ENCODE data around the gene MMP7. TPM values are rescaled to one million over a fixed set of nuclear protein-coding genes. Genes with fewer than 3 reads are reported as not detected.

The MMP7 gene
- total and polyA plus RNA-seq, 2 donors (not counting 1 experiment from before 2014, with no cell fraction given), result not detected

DNA sequence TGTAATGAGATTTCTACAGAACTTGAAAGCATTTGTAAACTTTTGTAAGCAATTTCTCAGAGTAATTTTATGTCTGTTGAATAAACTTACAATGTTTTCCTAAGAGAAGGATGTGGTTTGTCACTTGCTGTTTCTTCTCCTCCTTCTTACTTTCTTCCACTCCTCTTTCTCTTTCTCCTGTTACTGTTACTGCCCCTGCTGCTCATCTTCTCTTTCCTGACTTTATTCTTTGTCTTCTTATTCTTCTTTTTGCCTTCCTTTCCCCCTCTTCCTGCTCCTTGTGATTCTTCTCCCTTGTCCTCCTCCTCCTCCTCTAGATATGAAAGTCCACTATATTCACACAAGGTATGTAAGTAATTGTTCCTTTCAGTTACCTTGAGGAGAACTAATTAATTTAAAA is 31.1 kb upstream of the MMP7 start:
- Histone ChIP-seq H3K9me3 (ENCODE audit: control extremely low read depth in 1 of 3, control insufficient read depth in 2 of 3, insufficient read depth in 1 of 3, low read length in 2 of 3) (peaks cover 1 to 18% (median 15%) of the 10 kb centered on the region in 3 donors), H3K9ac (ENCODE audit: low read length) (peak overlapping the region; percentile 0), H3K36me3 (replicated peaks in 1 of 2; ENCODE audit: control extremely low read depth in 1 of 2, control insufficient read depth in 1 of 2, extremely low read depth in 1 of 2, insufficient read depth in 2 of 2, low read length in 1 of 2) (no peaks in the 10 kb centered on the region), H3K27me3 (replicated peaks in 1 of 4; ENCODE audit: control extremely low read depth in 1 of 4, control insufficient read depth in 3 of 4, insufficient read depth in 4 of 4, low read length in 3 of 4) (no peaks in the 10 kb centered on the region), H3K27ac (ENCODE audit: low read length in 2 of 2) (peak overlapping the region; percentile 87 to 96), H2AFZ (ENCODE audit: insufficient read depth, low read depth, low read length, poor library complexity, severe bottlenecking) (peak overlapping the region; percentile 61), H3K4me2 (replicated peaks; ENCODE audit: low read depth, low read length, poor library complexity, severe bottlenecking) (peak overlapping the region; percentile 81), H3K4me1 (ENCODE audit: control insufficient read depth in 2 of 2, insufficient read depth in 2 of 2, low read length in 2 of 2) (peaks cover 53 to 56% of the 10 kb centered on the region in 2 donors), H3K4me3 (ENCODE audit: control extremely low read depth in 1 of 5, extremely low read depth in 1 of 5, insufficient read depth in 1 of 5, low read depth in 2 of 5, low read length in 4 of 5) (peak overlapping the region in 1 of 5 experiments; percentile 13), H3K79me2 (ENCODE audit: control insufficient read depth, insufficient read depth, low read length) (no peaks in the 10 kb centered on the region), H4K20me1 (ENCODE audit: control insufficient read depth, insufficient read depth, low read length, poor library complexity, severe bottlenecking) (no peaks in the 10 kb centered on the region)
- Mint-ChIP-seq H3K4me1 (peaks cover 56% of the 10 kb centered on the region), H3K27me3 (no peaks in the 10 kb centered on the region), H3K27ac (peak overlapping the region; percentile 78), H3K9me3 (ENCODE audit: insufficient read depth) (no peaks in the 10 kb centered on the region), H3K4me3 (peak overlapping the region; percentile 70)
- ChIA-PET POLR2A (interaction anchor here (0.6 kb wide), 1 partner anchor 19 kb away, joined by 3 read pairs; no protein-coding TSS in a partner anchor), CTCF (no interaction called here)
- TF ChIP-seq EZH2 (IDR thresholded peaks at IDR 0.05; ENCODE audit: borderline replicate concordance, insufficient read depth, low read depth, low read length, poor library complexity, severe bottlenecking), result no peak
- TF ChIP-seq, protein P1, sequence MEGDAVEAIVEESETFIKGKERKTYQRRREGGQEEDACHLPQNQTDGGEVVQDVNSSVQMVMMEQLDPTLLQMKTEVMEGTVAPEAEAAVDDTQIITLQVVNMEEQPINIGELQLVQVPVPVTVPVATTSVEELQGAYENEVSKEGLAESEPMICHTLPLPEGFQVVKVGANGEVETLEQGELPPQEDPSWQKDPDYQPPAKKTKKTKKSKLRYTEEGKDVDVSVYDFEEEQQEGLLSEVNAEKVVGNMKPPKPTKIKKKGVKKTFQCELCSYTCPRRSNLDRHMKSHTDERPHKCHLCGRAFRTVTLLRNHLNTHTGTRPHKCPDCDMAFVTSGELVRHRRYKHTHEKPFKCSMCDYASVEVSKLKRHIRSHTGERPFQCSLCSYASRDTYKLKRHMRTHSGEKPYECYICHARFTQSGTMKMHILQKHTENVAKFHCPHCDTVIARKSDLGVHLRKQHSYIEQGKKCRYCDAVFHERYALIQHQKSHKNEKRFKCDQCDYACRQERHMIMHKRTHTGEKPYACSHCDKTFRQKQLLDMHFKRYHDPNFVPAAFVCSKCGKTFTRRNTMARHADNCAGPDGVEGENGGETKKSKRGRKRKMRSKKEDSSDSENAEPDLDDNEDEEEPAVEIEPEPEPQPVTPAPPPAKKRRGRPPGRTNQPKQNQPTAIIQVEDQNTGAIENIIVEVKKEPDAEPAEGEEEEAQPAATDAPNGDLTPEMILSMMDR (IDR thresholded peaks at IDR 0.05), result no peak
- no peak for DNase-seq
- intact Hi-C loops (cut with micrococcal nuclease), result no loop called here
- no peak for ATAC-seq (ENCODE audit: low read depth)

DNA sequence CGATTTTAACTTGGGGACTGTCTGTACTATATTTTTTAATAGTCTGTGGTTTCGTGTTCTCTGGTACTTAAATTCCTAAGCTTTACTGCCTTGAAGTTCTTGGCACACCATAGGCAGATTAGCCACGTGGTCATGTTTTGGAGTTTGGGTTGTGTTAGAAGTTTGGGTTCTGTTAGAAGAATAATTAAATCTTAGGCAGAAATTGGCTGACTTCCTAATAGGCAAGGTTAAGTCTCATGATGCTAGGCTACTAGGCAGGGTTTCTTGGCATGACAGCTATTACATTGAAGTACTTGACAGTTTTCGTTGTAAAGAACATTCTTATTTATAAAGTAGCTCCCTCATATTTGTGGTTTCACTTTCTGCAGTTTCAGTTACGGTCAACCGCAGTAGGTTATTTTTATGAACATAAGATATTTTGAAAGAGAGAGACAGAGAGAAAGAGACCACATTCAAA is 30.0 kb upstream of the MMP7 start:
- peaks cover 54% of the 10 kb centered on the region for H3K4me1 Mint-ChIP-seq
- H3K79me2 ChIP-seq (ENCODE audit: control insufficient read depth, insufficient read depth, low read length), result no peaks in the 10 kb centered on the region
- no peaks in the 10 kb centered on the region for H3K9me3 Mint-ChIP-seq (ENCODE audit: insufficient read depth)
- peak; percentile 53 for ATAC-seq (ENCODE audit: low read depth)
- ChIA-PET POLR2A (no interaction called here), CTCF (interaction anchor here (0.9 to 1.5 kb wide), 3 partner anchors 31 to 65 kb away, joined by 3 to 4 read pairs (median 3); no protein-coding TSS in a partner anchor)
- H3K36me3 ChIP-seq (replicated peaks in 1 of 2; ENCODE audit: control extremely low read depth in 1 of 2, control insufficient read depth in 1 of 2, extremely low read depth in 1 of 2, insufficient read depth in 2 of 2, low read length in 1 of 2), result no peaks in the 10 kb centered on the region
- intact Hi-C loops (cut with micrococcal nuclease), result loop anchor here (1.0 kb wide), 1 partner anchor 13 kb away; no protein-coding TSS in a partner anchor
- H3K4me1 ChIP-seq (ENCODE audit: control insufficient read depth in 2 of 2, insufficient read depth in 2 of 2, low read length in 2 of 2), result peaks cover 53 to 56% of the 10 kb centered on the region in 2 donors
- H3K4me2 ChIP-seq (replicated peaks; ENCODE audit: low read depth, low read length, poor library complexity, severe bottlenecking), result peak overlapping the region; percentile 81
- no peaks in the 10 kb centered on the region for H3K27me3 ChIP-seq (replicated peaks in 1 of 4; ENCODE audit: control extremely low read depth in 1 of 4, control insufficient read depth in 3 of 4, insufficient read depth in 4 of 4, low read length in 3 of 4)
- no peak for TF ChIP-seq EZH2 (IDR thresholded peaks at IDR 0.05; ENCODE audit: borderline replicate concordance, insufficient read depth, low read depth, low read length, poor library complexity, severe bottlenecking)
- TF ChIP-seq, protein P1 (IDR thresholded peaks at IDR 0.05), result no peak
- H3K27ac ChIP-seq (ENCODE audit: low read length in 2 of 2), result peak overlapping the region; percentile 87 to 96
- peak overlapping the region; percentile 88 for H3K4me3 Mint-ChIP-seq
- WGBS (ENCODE audit: insufficient coverage), result 0% methylated on average over 3 of the region's 6 CpGs
- H3K9ac ChIP-seq (ENCODE audit: low read length), result peak overlapping the region; percentile 62
- peak overlapping the region; percentile 61 for H2AFZ ChIP-seq (ENCODE audit: insufficient read depth, low read depth, low read length, poor library complexity, severe bottlenecking)
- peak overlapping the region in 4 of 5 experiments; percentile 30 to 67 (median 40) for H3K4me3 ChIP-seq (ENCODE audit: control extremely low read depth in 1 of 5, extremely low read depth in 1 of 5, insufficient read depth in 1 of 5, low read depth in 2 of 5, low read length in 4 of 5)
- H3K9me3 ChIP-seq (ENCODE audit: control extremely low read depth in 1 of 3, control insufficient read depth in 2 of 3, insufficient read depth in 1 of 3, low read length in 2 of 3), result peaks cover 1 to 14% (median 9%) of the 10 kb centered on the region in 3 donors
- no peaks in the 10 kb centered on the region for H3K27me3 Mint-ChIP-seq
- DNase-seq, result peak; percentile 70
- no peaks in the 10 kb centered on the region for H4K20me1 ChIP-seq (ENCODE audit: control insufficient read depth, insufficient read depth, low read length, poor library complexity, severe bottlenecking)
- H3K27ac Mint-ChIP-seq, result peak overlapping the region; percentile 89
